T1000 (cell line): ENCODE data around the gene STK4.

Experiments
- DNase-seq: peaks from one replicate; lab custom pipeline; 2025; ENCODE audit warnings: mixed read lengths; lab: John Stamatoyannopoulos, UW

Gene STK4

GRCh38 chr20:44966030-44966961 lies at the start of gene STK4:
TSS of gene STK4 (plus strand) at chr20:44966512. CDS start at chr20:44966569, 57 bp downstream.
- DNase-seq = peak; percentile 91

DNA sequence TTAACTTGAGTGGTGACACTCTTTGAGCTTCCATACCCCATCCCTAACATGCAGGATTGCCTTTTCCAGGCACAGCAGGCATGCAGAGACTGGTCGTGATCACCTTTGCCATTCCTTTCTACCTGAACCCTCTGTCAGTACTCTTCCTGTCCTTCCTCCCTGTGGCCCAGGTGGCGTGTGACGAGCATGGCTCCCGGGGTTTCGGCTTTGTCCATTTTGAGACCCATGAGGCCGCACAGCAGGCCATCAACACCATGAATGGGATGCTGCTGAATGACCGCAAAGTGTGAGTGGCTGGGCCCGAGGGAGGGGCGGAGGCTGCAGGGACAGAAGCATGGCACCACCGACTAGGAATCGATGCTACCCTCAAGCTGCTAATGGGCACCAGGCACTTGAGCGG lies 49.7 kb upstream of the STK4 start:
- no peak for DNase-seq

DNA sequence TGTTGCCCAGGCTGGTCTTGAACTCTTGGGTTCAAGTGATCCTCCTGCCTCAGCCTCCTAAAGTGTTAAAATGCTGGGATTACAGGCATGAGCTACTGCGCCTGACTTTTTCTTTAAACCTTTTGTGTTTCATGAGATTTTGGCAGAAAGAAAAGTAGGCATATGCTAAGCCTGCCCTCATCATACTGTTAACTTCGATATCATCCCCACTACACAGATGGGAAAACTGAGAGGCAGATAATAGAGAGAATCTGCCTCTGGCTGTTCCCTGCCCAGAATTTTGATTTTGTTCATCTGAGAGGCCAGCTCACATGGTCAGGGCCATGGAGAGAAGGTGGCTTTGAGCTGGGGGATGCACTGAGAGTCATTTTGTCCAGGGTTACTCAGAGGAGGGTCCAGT lies 48.9 kb upstream of the STK4 start:
- DNase-seq = no peak

- no peak for DNase-seq
Measured at GRCh38 chr20:44918342-44918741, 48.0 kb upstream of the STK4 start.

DNA sequence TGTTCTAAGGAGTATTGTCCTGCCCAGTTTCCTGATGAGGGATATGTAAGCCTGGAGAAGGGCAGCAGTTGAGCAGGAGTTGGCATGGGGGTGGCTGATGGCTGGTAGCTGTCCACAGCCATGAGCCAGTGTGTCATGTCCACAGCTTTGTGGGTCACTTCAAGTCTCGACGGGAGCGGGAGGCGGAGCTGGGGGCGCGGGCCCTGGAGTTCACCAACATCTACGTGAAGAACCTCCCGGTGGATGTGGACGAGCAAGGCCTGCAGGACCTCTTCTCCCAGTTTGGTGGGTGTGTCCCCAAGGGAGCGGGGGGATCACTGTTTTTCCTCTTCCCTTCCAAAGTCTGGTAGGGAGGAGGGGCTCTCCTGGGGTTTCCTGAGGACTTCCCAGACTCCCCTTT lies 47.6 kb upstream of the STK4 start:
- no peak for DNase-seq

DNA sequence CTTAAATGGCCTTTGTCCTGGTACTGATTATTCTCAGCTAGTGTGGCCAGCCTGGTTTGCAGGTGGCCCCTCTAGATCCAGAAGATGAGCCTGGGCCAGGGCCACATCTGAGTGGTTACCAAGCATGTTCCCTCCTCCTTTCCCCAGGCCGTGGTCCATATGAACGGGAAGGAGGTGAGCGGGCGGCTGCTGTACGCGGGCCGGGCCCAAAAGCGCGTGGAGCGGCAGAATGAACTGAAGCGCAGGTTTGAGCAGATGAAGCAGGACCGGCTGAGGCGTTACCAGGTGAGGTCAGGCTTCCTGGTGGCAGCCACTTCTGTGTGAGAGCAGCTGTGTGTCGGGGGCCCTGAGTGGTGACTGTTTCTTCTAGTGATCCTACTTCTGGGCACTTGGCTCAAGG lies 44.9 kb upstream of the STK4 start:
- no peak for DNase-seq

- DNase-seq = no peak
Measured at GRCh38 chr20:44924541-44924940, 41.8 kb upstream of the STK4 start.

- DNase-seq = no peak
Measured at GRCh38 chr20:44928595-44928994, 37.7 kb upstream of the STK4 start.

- no peak for DNase-seq
Measured at GRCh38 chr20:44930517-44931168, 35.7 kb upstream of the STK4 start.

DNA sequence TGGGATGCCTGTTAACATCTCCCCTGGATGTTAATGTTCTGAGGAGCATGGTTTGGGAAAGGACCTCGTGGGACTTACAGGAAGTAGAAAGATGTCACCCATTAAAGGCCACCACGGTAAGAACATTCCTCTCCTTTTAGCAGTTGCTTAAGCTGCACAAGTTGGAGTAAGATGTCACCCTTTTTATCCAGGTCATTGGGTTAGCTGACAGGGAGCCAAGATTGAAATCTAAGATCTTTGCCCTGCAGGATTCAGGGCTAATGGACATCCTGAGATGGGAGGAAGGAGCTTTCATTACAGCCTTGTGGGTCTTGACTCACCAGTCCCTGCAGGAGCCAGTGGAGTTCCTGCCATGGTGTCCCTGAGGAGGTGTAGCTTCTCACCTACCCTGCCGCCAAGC lies 34.4 kb upstream of the STK4 start:
- DNase-seq = no peak

DNA sequence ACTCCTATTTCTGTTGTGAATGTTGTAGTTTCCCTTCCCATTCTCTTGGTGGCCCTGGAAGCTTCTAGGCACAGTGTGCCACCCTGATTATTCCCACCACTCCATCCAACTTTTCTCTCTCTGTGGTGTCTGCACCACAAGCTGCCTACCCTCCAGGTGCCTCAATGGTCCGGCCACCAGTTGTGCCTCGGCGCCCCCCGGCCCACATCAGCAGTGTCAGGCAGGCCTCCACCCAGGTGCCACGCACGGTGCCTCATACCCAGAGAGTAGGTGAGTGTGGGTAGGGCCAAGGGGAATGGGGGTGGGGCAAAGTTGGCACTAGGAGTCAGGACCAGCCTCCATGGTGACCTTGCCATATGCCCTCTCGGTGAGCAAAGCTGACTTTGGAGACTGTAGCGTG lies 33.4 kb upstream of the STK4 start:
- no peak for DNase-seq

GRCh38 chr20:44936510-44936909 lies 29.8 kb upstream of the STK4 start:
- DNase-seq = no peak

DNA sequence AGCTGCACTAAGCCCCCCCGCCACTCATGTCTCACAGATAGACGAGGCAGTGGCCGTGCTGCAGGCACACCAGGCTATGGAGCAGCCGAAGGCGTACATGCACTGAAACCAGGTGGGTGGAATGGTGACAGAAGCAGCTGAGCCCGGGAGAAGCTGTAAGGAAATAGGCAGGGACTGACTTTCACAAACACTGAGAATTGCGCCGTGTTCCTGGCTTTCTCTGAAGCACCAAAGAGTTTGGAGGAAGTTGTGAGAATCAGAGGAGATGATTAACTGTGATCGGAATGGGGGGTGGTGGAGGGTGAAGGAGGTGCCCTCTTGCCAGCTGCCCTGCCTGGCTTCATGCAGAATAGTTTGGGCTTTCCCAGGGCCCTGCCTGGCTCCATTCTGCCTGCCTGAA lies 27.7 kb upstream of the STK4 start:
- DNase-seq = no peak

GRCh38 chr20:44941120-44941691 lies 25.1 kb upstream of the STK4 start:
- DNase-seq = no peak

- no peak for DNase-seq
Measured at GRCh38 chr20:44942264-44942973, 23.9 kb upstream of the STK4 start.

GRCh38 chr20:44943828-44944227 lies 22.5 kb upstream of the STK4 start:
- DNase-seq = no peak

- no peak for DNase-seq
Measured at GRCh38 chr20:44945261-44945660, 21.1 kb upstream of the STK4 start.

- no peak for DNase-seq
Measured at GRCh38 chr20:44946271-44946852, 19.9 kb upstream of the STK4 start.

DNA sequence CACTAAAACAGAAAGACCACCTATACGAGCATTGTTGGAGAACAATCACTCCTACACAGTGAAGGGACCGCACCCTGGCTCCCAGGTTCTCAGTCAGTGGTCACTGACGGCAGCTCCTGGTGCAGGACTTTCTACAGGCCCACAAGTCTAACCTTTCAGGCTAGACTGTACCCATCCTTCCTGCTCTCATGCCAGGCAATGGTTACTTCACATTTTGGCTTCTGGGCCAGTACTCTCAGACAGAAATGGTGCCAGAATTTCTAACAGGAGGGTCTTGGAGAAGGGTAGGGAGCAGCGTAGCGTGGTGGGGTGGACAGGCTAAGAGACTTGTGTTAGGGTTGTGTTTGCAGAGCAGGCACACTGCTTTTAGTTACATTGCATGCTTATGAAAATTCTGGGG lies 18.2 kb upstream of the STK4 start:
- no peak for DNase-seq

DNA sequence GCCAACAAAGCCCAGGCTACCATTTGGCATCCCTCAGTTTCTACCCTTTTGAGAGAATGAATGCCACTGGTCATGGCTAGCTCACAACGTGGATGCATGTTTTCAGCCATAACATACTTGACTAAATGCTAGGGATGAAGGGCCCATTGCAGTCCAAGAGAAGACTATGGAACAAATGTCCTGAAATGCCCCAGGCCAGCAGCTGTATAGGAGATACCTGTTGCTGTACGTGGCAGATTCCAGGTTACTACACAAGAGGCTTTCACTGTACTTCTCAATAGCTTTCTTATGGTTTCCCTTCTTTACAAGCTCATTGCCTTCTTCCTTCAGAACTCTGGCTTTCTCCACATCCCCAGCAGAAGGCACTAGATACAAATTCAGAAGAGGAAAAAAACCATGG lies 17.8 kb upstream of the STK4 start:
- no peak for DNase-seq

DNA sequence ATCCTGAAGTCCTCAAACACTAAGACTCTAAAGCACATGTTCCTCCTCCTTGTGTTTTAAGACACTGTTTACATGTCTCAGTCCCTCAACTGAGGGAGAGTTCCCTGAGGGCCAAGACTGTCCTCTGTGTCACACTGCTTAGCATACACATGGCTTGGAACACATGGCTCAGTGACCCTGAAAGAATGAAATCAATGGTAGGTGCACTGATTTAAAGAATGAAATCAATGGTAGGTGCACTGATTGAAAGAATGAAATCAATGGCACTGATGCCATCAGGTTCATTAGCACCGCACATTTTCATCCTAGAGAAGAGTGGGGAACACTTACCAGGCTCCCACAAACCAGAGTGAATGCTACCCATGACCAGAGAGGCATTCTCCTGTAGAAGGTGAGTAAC lies 15.9 kb upstream of the STK4 start:
- no peak for DNase-seq

DNA sequence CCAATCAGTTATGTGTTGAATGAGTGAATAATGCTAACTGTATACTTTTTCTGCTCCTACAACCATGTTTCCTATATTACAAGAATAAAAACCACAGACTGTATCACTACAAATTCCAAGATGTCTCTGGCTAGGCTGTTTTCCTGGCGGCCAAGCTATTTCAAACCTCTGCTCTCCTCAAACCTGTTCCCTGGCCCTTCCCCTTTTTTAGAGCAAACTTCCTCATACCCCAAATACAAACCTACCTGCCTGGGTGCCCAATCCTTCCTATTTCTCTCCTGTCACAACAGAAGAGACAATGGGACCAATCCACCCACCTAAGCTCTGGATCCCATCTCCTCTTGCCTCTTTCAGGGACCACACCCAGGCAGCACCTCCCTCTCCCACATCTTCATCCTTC lies 13.6 kb upstream of the STK4 start:
- no peak for DNase-seq
